Dendritic cell treated with granulocyte-macrophage colony-stimulating factor and Interleukin-4, amounts not matched to agents 40 ng/mL and 50 ng/mL, for 4 days (primary cell): Measurements from ENCODE around the gene RBPJL.

Experiments
- H3K27ac Mint-ChIP-seq: one replicate; pipeline ENCODE4 v1.8.0; 2022; ENCODE audit warnings: mild to moderate bottlenecking, mixed read lengths
- H3K27me3 Mint-ChIP-seq: one replicate; pipeline ENCODE4 v1.8.0; 2022; ENCODE audit warnings: mild to moderate bottlenecking, mixed read lengths
- H3K36me3 Mint-ChIP-seq: one replicate; pipeline ENCODE4 v1.8.0; 2022; ENCODE audit warnings: low read depth, mixed read lengths
- H3K4me1 Mint-ChIP-seq: one replicate; pipeline ENCODE4 v1.8.0; 2022; ENCODE audit warnings: low read depth, mixed read lengths
- H3K4me3 Mint-ChIP-seq: one replicate; pipeline ENCODE4 v1.8.0; 2022; ENCODE audit warnings: mild to moderate bottlenecking, moderate library complexity, mixed read lengths
- H3K9me3 Mint-ChIP-seq: one replicate; pipeline ENCODE4 v1.8.0; 2022; ENCODE audit warnings: mixed read lengths
- intact Hi-C: fragments of 100-400 bp; cut with micrococcal nuclease; formaldehyde crosslinking; loops from one replicate; pipeline ENCODE4 v1.15.0; 2022

The RBPJL gene

GRCh38 chr20:45303586-45304463 is 2.8 kb upstream of the RBPJL start:
- Mint-ChIP-seq H3K4me3 (no peak overlapping the region), H3K4me1 (no peaks in the 10 kb centered on the region), H3K27ac (no peak overlapping the region), H3K9me3 (no peaks in the 10 kb centered on the region), H3K27me3 (peaks cover 62% of the 10 kb centered on the region), H3K36me3 (no peaks in the 10 kb centered on the region)
- intact Hi-C loops = no loop called here

GRCh38 chr20:45304464-45304999 is 2.1 kb upstream of the RBPJL start:
- no peak overlapping the region for H3K27ac Mint-ChIP-seq
- H3K4me3 Mint-ChIP-seq = no peak overlapping the region
- no peaks in the 10 kb centered on the region for H3K4me1 Mint-ChIP-seq
- no peaks in the 10 kb centered on the region for H3K36me3 Mint-ChIP-seq
- H3K9me3 Mint-ChIP-seq = no peaks in the 10 kb centered on the region
- peaks cover 62% of the 10 kb centered on the region for H3K27me3 Mint-ChIP-seq
- intact Hi-C loops = no loop called here

DNA sequence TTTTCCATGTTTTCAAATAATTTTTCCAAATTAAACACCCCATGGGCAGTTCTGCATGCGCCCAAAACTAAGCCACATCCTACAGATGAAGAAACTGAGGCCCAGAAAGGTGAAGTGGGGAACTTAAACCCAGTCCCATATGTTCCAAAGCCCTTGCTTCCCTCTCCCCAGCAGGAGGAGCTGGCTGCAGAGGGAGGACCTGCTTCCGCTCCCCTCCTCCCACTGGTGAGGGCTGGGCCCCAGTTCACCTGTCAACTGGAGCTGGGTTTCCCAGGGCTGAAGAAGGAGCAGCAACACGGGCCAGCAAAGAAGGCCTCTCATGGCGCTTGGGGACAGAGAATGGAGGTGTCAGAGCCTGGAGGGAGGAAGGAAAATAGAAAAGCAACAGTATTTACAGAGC is 1.4 kb upstream of the RBPJL start:
- H3K4me1 Mint-ChIP-seq = no peaks in the 10 kb centered on the region
- H3K9me3 Mint-ChIP-seq = no peaks in the 10 kb centered on the region
- no peak overlapping the region for H3K27ac Mint-ChIP-seq
- intact Hi-C loops = no loop called here
- peaks cover 63% of the 10 kb centered on the region for H3K27me3 Mint-ChIP-seq
- no peaks in the 10 kb centered on the region for H3K36me3 Mint-ChIP-seq
- H3K4me3 Mint-ChIP-seq = no peak overlapping the region

GRCh38 chr20:45307076-45307640 is 518 bp downstream of the RBPJL start:
- H3K4me3 Mint-ChIP-seq = no peak overlapping the region
- peaks cover 77% of the 10 kb centered on the region for H3K27me3 Mint-ChIP-seq
- intact Hi-C loops = no loop called here
- H3K9me3 Mint-ChIP-seq = no peaks in the 10 kb centered on the region
- H3K36me3 Mint-ChIP-seq = no peaks in the 10 kb centered on the region
- peaks cover 11% of the 10 kb centered on the region for H3K4me1 Mint-ChIP-seq
- no peak overlapping the region for H3K27ac Mint-ChIP-seq

DNA sequence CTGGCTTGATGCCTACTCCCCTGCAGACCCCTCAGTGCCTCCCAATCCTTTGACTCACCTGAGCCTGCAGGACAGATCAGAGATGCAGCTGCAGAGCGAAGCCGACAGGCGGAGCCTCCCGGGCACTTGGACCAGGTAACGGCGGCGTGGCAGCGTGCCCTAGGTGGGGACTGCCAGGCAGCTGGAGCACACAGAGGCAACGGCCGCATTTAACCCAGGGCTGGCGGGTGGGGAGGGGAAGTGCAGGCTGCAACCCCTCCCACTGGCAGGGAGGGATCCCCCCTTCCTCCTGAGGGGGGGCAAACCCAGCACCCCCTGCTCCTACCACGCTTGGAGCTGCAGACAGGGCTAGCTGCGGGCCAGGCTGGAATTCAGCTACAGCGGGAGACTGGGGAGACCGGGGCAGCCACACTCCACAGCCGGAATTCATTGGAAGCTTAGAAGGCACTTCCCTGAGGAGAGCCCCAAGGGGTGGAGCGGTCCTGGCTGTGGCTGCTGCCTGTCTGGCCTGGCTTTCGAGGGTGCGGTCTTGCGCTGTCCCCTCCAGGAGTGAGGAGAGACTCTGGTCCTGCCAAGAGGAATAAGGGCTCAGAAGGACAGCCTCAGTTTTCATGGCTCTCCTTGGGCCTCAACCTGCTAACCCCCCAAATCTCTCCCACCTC is 1.6 kb downstream of the RBPJL start, which contains the start of gene MATN4:
Gene MATN4 (minus strand): TSS at position 183 of the 662 bp plus-strand sequence. CDS start 2,717 bp downstream, outside the sequence.
- peaks cover 11% of the 10 kb centered on the region for H3K4me1 Mint-ChIP-seq
- no peak within 1 kb of the TSS for H3K4me3 Mint-ChIP-seq
- H3K9me3 Mint-ChIP-seq = no peaks in the 10 kb centered on the region
- H3K27me3 Mint-ChIP-seq = peaks cover 77% of the 10 kb centered on the region
- H3K36me3 Mint-ChIP-seq = no peaks in the 10 kb centered on the region
- intact Hi-C loops = no loop called here
- no peak within 1 kb of the TSS for H3K27ac Mint-ChIP-seq

DNA sequence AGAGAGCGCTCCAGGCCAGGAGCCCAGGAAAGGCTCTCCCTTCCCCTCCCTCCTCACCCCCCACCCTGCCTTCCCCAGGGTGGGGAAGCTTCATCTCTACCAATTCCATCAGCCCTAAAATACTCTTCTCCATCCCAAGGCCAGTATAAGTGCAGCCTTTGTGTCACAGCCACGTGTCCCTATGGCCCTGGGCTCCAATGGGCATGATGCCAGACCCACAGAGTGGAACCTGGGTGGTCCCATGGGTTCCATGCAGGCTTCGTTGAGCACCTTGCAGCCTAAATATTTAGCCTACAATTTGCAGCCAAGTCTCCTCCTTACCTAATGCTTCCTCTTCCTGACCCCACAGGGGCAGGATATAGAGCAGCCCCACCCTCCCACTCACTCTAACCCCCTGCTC is 2.4 kb downstream of the RBPJL start:
- Mint-ChIP-seq H3K36me3 (no peaks in the 10 kb centered on the region), H3K9me3 (no peaks in the 10 kb centered on the region), H3K27ac (no peak overlapping the region), H3K27me3 (peaks cover 77% of the 10 kb centered on the region), H3K4me1 (peaks cover 11% of the 10 kb centered on the region), H3K4me3 (no peak overlapping the region)
- intact Hi-C loops = no loop called here

GRCh38 chr20:45311589-45312211 is 5.1 kb downstream of the RBPJL start:
- no peak overlapping the region for H3K27ac Mint-ChIP-seq
- peaks cover 11% of the 10 kb centered on the region for H3K4me1 Mint-ChIP-seq
- intact Hi-C loops = no loop called here
- H3K36me3 Mint-ChIP-seq = no peaks in the 10 kb centered on the region
- peaks cover 77% of the 10 kb centered on the region for H3K27me3 Mint-ChIP-seq
- no peak overlapping the region for H3K4me3 Mint-ChIP-seq
- no peaks in the 10 kb centered on the region for H3K9me3 Mint-ChIP-seq

- H3K27ac Mint-ChIP-seq = no peak overlapping the region
- H3K27me3 Mint-ChIP-seq = peaks cover 79% of the 10 kb centered on the region
- H3K9me3 Mint-ChIP-seq = no peaks in the 10 kb centered on the region
- peaks cover 11% of the 10 kb centered on the region for H3K4me1 Mint-ChIP-seq
- H3K4me3 Mint-ChIP-seq = no peak overlapping the region
- H3K36me3 Mint-ChIP-seq = no peaks in the 10 kb centered on the region
- intact Hi-C loops = no loop called here
Measured at GRCh38 chr20:45312241-45312640, 5.6 kb downstream of the RBPJL start.

DNA sequence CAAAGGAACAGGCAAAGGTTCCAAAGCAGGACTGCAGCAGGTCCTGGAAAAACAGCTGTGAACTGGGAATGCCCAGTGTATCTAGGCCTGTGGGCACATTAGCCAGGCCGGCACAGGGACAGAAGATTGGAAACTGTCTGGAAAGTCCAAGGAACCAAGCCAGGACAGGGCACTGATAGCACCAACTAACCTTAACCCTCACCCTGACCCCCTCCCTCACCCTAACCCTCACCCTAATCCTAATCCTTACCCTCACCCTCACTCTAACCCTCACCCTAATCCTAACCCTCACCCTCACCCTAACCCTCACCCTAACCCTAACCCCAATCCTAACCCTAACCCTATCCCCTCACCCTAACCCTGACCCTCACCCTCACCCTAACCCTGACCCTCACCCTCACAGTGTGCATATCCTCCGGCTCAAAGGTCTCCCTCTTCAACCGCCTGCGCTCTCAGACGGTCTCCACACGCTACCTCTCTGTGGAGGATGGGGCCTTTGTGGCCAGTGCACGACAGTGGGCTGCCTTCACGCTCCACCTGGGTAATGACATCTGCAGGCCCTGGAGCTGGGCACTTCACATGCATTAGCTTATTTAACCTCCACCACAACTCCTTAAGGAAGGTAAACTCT is 6.5 kb downstream of the RBPJL start:
- no peak overlapping the region for H3K27ac Mint-ChIP-seq
- peaks cover 11% of the 10 kb centered on the region for H3K4me1 Mint-ChIP-seq
- H3K4me3 Mint-ChIP-seq = no peak overlapping the region
- intact Hi-C loops = no loop called here
- no peaks in the 10 kb centered on the region for H3K36me3 Mint-ChIP-seq
- H3K27me3 Mint-ChIP-seq = peaks cover 78% of the 10 kb centered on the region
- H3K9me3 Mint-ChIP-seq = no peaks in the 10 kb centered on the region

- H3K27ac Mint-ChIP-seq = no peak overlapping the region
- peaks cover 13% of the 10 kb centered on the region for H3K4me1 Mint-ChIP-seq
- intact Hi-C loops = no loop called here
- H3K9me3 Mint-ChIP-seq = no peaks in the 10 kb centered on the region
- H3K27me3 Mint-ChIP-seq = peaks cover 76% of the 10 kb centered on the region
- no peaks in the 10 kb centered on the region for H3K36me3 Mint-ChIP-seq
- H3K4me3 Mint-ChIP-seq = no peak overlapping the region
Measured at GRCh38 chr20:45313943-45314342, 7.3 kb downstream of the RBPJL start.

DNA sequence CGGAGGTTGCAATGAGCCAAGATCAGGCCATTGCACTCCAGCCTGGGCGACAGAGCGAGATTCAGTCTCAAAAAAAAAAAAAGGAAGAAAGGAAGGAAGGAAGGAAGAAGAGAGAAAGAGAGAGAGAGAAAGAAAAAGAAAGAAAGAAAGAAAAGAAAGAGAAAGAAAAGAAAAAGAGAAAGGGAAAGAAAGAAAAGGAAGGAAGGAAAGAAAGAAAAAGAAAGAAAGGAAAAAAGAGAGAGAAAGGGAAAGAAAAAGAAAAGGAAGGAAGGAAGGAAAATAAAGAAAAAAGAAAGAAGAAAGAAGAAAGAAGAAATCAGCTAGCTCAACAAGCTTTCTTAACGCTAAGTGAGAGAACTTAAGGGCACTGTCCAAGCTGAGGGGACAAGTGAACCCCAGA is 9.0 kb downstream of the RBPJL start:
- Mint-ChIP-seq H3K4me1 (peaks cover 16% of the 10 kb centered on the region), H3K4me3 (no peak overlapping the region), H3K27me3 (peaks cover 72% of the 10 kb centered on the region), H3K27ac (no peak overlapping the region), H3K9me3 (no peaks in the 10 kb centered on the region), H3K36me3 (no peaks in the 10 kb centered on the region)
- intact Hi-C loops = no loop called here

- intact Hi-C loops = no loop called here
- Mint-ChIP-seq H3K27me3 (peaks cover 64% of the 10 kb centered on the region), H3K9me3 (no peaks in the 10 kb centered on the region), H3K4me1 (peaks cover 10% of the 10 kb centered on the region), H3K36me3 (no peaks in the 10 kb centered on the region), H3K27ac (no peak overlapping the region), H3K4me3 (no peak overlapping the region)
Measured at GRCh38 chr20:45316150-45317080, 9.8 kb downstream of the RBPJL start.

DNA sequence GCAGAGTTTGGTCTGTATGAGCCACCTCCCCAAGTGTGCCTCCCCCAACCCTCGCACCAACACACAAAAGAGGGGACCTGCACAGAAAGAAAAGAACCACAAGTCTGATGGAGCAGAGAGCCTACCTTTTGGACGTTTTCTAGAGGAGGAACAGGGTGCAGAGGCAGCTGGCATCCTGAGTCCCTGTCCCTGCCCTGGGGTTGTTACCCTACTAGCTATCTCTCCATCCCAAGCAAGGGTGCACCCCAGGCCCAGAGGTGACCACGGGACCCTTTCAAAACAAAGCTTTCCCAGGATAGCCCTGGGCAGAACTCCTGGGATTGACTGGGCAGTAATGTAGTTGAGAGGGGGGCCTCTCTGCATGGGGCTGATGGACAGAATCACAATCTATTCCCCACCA is 11.2 kb downstream of the RBPJL start:
- Mint-ChIP-seq H3K27ac (no peak overlapping the region), H3K4me1 (peaks cover 5% of the 10 kb centered on the region), H3K9me3 (no peaks in the 10 kb centered on the region), H3K36me3 (no peaks in the 10 kb centered on the region), H3K4me3 (no peak overlapping the region), H3K27me3 (peaks cover 51% of the 10 kb centered on the region)
- intact Hi-C loops = no loop called here
